Umbilical cord (tissue), 2 donors: ENCODE results near the gene FBXL7. TPM values are rescaled to one million over a fixed set of nuclear protein-coding genes. Genes with fewer than 3 reads are reported as not detected.

Experiments
- DNase-seq: peaks from one replicate; pipeline ENCODE4 v3.0.0-alpha.2; 2015; ENCODE audit warnings: low spot score
- total RNA-seq: library from RNA; depleted of rRNA; stranded (reverse); fragments of >200 nt; gene quantifications from one replicate; pipeline ENCODE4 v1.2.3, GENCODE V29; 2014; ENCODE audit warnings: low replicate concordance; ENCODE audit not compliant: insufficient read depth

Gene FBXL7
- total RNA-seq, 1 donor from 2014 or later = 7.9 TPM

- DNase-seq = no peak
Observed at GRCh38 chr5:15938961-15939360, 439.0 kb downstream of the FBXL7 start.

- DNase-seq = no peak
Observed at GRCh38 chr5:15940905-15941304, 440.9 kb downstream of the FBXL7 start.

GRCh38 chr5:15943487-15943886 lies 443.5 kb downstream of the FBXL7 start:
- DNase-seq = no peak

- peak; percentile 30 for DNase-seq
Observed at GRCh38 chr5:15946026-15946425, 446.0 kb downstream of the FBXL7 start.

GRCh38 chr5:15948190-15948589 lies 448.2 kb downstream of the FBXL7 start:
- no peak for DNase-seq

- DNase-seq = no peak
Observed at GRCh38 chr5:15951126-15951525, 451.1 kb downstream of the FBXL7 start.

GRCh38 chr5:15951550-15951949 lies 451.6 kb downstream of the FBXL7 start:
- DNase-seq = no peak

GRCh38 chr5:15956622-15957021 lies 456.6 kb downstream of the FBXL7 start:
- no peak for DNase-seq

GRCh38 chr5:15957124-15957523 lies 457.1 kb downstream of the FBXL7 start:
- DNase-seq = no peak

GRCh38 chr5:15959370-15960164 lies 459.6 kb downstream of the FBXL7 start:
- peak; percentile 98 for DNase-seq

- no peak for DNase-seq
Observed at GRCh38 chr5:15966066-15966640, 466.2 kb downstream of the FBXL7 start.

- no peak for DNase-seq
Observed at GRCh38 chr5:15966651-15967050, 466.7 kb downstream of the FBXL7 start.

GRCh38 chr5:15968993-15969392 lies 469.0 kb downstream of the FBXL7 start:
- DNase-seq = no peak

GRCh38 chr5:15977851-15978250 lies 477.9 kb downstream of the FBXL7 start:
- no peak for DNase-seq

- no peak for DNase-seq
Observed at GRCh38 chr5:15980835-15981234, 480.9 kb downstream of the FBXL7 start.

- DNase-seq = no peak
Observed at GRCh38 chr5:15983392-15983791, 483.4 kb downstream of the FBXL7 start.
